SK-N-MC (cell line): ENCODE measurements around the gene SATB2.

Source experiments
- EZH2 ChIP-seq: fragments of 200-600 bp; sonication (generic); IDR thresholded peaks from one replicate; pipeline ENCODE4 v1.6.1; 2017; ENCODE audit warnings: antibody characterized with exemption
- FOXP2 ChIP-seq: optimal IDR thresholded peaks from 2 replicates; pipeline ENCODE3; 2011; ENCODE audit warnings: mild to moderate bottlenecking, moderate library complexity; ENCODE audit not compliant: insufficient read depth; ENCODE audit errors: extremely low read length, control extremely low read depth
- POLR2AphosphoS5 ChIP-seq: IDR thresholded peaks from 2 replicates; pipeline ENCODE4 v1.6.1; 2012; ENCODE audit warnings: mild to moderate bottlenecking, low read depth, low read length, borderline replicate concordance

DNA sequence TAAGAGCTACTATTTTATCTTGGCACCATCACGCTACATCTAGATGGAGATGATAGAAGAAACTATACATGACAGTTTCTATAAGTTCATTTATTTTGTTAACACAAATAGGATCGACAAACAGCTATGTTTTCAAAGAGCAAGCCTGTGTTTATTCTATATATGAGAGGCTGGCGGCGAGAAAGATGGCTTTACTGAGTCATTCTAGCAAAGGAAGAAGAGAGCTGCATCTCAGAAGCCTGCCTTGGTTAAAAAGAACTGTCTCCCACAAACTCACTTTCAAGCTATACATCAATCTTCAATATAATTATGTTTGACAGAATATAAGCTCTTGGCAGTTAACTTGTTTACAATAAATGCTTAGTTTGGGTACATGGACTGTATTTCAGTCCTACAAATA, 13.0 kb downstream of the SATB2 start:
- TF ChIP-seq EZH2 (no peak), FOXP2 (no peak), POLR2AphosphoS5 (no peak)
